Esophagus muscularis mucosa (tissue), 4 donors: ENCODE data around the gene OR52B2. TPM values are rescaled to one million over a fixed set of nuclear protein-coding genes. Genes with fewer than 3 reads are reported as not detected.
"Not testable (repeated sequence)": the region's sequence is repeated elsewhere in the genome, so short reads cannot be mapped to it uniquely, and the experiment has no call there.

Experiments
- DNase-seq: peaks from one replicate; pipeline ENCODE4 v3.0.0-alpha.2; 2017; ENCODE audit errors: extremely low spot score
- H3K27ac ChIP-seq, 4 donors: fragments of 200-600 bp; sonication (generic); replicated peaks in 1 of 4; 1 replicate in 3 of 4; 2 replicates in 1 of 4; pipeline ENCODE4 v1.5.1; 2016 to 2019; ENCODE audit warnings: mild to moderate bottlenecking in 1 of 4
- H3K27me3 ChIP-seq, 4 donors: fragments of 200-600 bp; sonication (generic); one replicate each; pipeline versions ENCODE4 v1.5.1 to v1.6.0; 2016 to 2019
- H3K36me3 ChIP-seq, 4 donors: fragments of 200-600 bp; sonication (generic); one replicate each; pipeline ENCODE4 v1.5.1; 2016 to 2019
- H3K4me1 ChIP-seq, 4 donors: fragments of 200-600 bp; sonication (generic); one replicate each; pipeline ENCODE4 v1.5.1; 2016 to 2019
- H3K4me3 ChIP-seq, 4 donors: fragments of 200-600 bp; sonication (generic); 1 replicate in 2 of 4; 2 replicates in 2 of 4; pipeline ENCODE4 v1.5.1; 2016 to 2019; ENCODE audit warnings: mild to moderate bottlenecking in 4 of 4, moderate library complexity in 1 of 4
- H3K9me3 ChIP-seq, 4 donors: fragments of 200-600 bp; sonication (generic); 1 replicate in 3 of 4; 2 replicates in 1 of 4; pipeline ENCODE4 v1.5.1; 2016 to 2019
- CTCF ChIP-seq, 3 experiments: fragments of 200-600 bp in 2 of 3; fragments of 450-650 bp in 1 of 3; sonication (generic) in 2 of 3; IDR thresholded peaks; one replicate each; pipeline ENCODE4 v1.5.1; 2017 to 2019; ENCODE audit warnings: antibody characterized with exemption in 3 of 3, mild to moderate bottlenecking in 2 of 3, moderate library complexity in 1 of 3
- EP300 ChIP-seq: sonication (generic); formaldehyde crosslinking; IDR thresholded peaks from one replicate; pipeline ENCODE4 v1.6.1; 2017; ENCODE audit warnings: antibody characterized with exemption
- POLR2A ChIP-seq: fragments of 450-650 bp; IDR thresholded peaks from one replicate; pipeline ENCODE4 v1.6.1; 2017; ENCODE audit warnings: antibody characterized with exemption, moderate library complexity, mild to moderate bottlenecking, low read depth
- POLR2AphosphoS5 ChIP-seq, 2 donors: sonication (generic); formaldehyde crosslinking; IDR thresholded peaks; one replicate each; pipeline ENCODE4 v1.6.1; 2017; ENCODE audit warnings: antibody characterized with exemption in 2 of 2
- WGBS: methylation state at CpG from one replicate; pipeline ENCODE4 v1.1.5; 2018; 5-methylcytosine and 5-hydroxymethylcytosine counted together
- intact Hi-C: fragments of 100-400 bp; cut with DNase I; formaldehyde crosslinking; loops from one replicate; pipeline ENCODE4 v1.15.1; 2023
- total RNA-seq, 4 donors: library from RNA; depleted of rRNA; stranded (reverse); fragments of >200 nt; gene quantifications; one replicate each; pipeline versions ENCODE4 v1.1.0 to v1.2.1, GENCODE V29; 2016

The OR52B2 gene
- total RNA-seq, 4 donors from 2014 or later: not detected

GRCh38 chr11:6142936-6143335, 27.2 kb downstream of the OR52B2 start:
- intact Hi-C loops: no loop called here
- TF ChIP-seq EP300 (no peak), POLR2AphosphoS5 (IDR thresholded peaks at IDR 0.05) (no peak), CTCF (IDR thresholded peaks at IDR 0.05) (no peak), POLR2A (no peak)
- DNase-seq: no peak
- Histone ChIP-seq H3K4me1 (no peaks in the 10 kb centered on the region), H3K9me3 (no peaks in the 10 kb centered on the region), H3K4me3 (no peak overlapping the region), H3K27me3 (no peaks in the 10 kb centered on the region), H3K36me3 (no peaks in the 10 kb centered on the region), H3K27ac (no peak overlapping the region)

- H3K27ac ChIP-seq, H3K36me3 ChIP-seq, DNase-seq, intact Hi-C loops, H3K4me1 ChIP-seq, H3K27me3 ChIP-seq, H3K4me3 ChIP-seq, H3K9me3 ChIP-seq: not testable (repeated sequence)
- 50% methylated on average over 2 of the region's 2 CpGs for WGBS
These were observed 34.2 kb downstream of the OR52B2 start for GRCh38 chr11:6135936-6136335.

GRCh38 chr11:6132431-6132830, 37.7 kb downstream of the OR52B2 start:
- no peaks in the 10 kb centered on the region for H3K27me3 ChIP-seq
- H3K36me3 ChIP-seq: no peaks in the 10 kb centered on the region
- WGBS: 100% methylated on average over 1 of the region's 1 CpG
- no peak for DNase-seq
- H3K4me1 ChIP-seq: no peaks in the 10 kb centered on the region
- no peak for TF ChIP-seq CTCF (IDR thresholded peaks at IDR 0.05)
- no peak for TF ChIP-seq POLR2AphosphoS5 (IDR thresholded peaks at IDR 0.05)
- TF ChIP-seq EP300: no peak
- TF ChIP-seq POLR2A: no peak
- H3K9me3 ChIP-seq: no peaks in the 10 kb centered on the region
- H3K4me3 ChIP-seq: no peak overlapping the region
- no peak overlapping the region for H3K27ac ChIP-seq
- intact Hi-C loops: no loop called here

GRCh38 chr11:6129635-6130034, 40.5 kb downstream of the OR52B2 start:
- no peaks in the 10 kb centered on the region for H3K4me1 ChIP-seq
- H3K4me3 ChIP-seq: no peak overlapping the region
- intact Hi-C loops: no loop called here
- 68% methylated on average over 1 of the region's 1 CpG for WGBS
- H3K9me3 ChIP-seq: no peaks in the 10 kb centered on the region
- H3K27me3 ChIP-seq: no peaks in the 10 kb centered on the region
- no peak overlapping the region for H3K27ac ChIP-seq
- H3K36me3 ChIP-seq: no peaks in the 10 kb centered on the region
- DNase-seq: no peak
- no peak for TF ChIP-seq CTCF (IDR thresholded peaks at IDR 0.05)
- TF ChIP-seq EP300: no peak
- TF ChIP-seq POLR2A: no peak
- no peak for TF ChIP-seq POLR2AphosphoS5 (IDR thresholded peaks at IDR 0.05)

- no peaks in the 10 kb centered on the region for H3K36me3 ChIP-seq
- DNase-seq: no peak
- H3K27me3 ChIP-seq: no peaks in the 10 kb centered on the region
- H3K9me3 ChIP-seq: no peaks in the 10 kb centered on the region
- no peaks in the 10 kb centered on the region for H3K4me1 ChIP-seq
- WGBS: 80% methylated on average over 1 of the region's 1 CpG
- intact Hi-C loops: no loop called here
- H3K4me3 ChIP-seq: no peak overlapping the region
- TF ChIP-seq POLR2AphosphoS5 (IDR thresholded peaks at IDR 0.05): no peak
- TF ChIP-seq EP300: no peak
- TF ChIP-seq POLR2A: no peak
- TF ChIP-seq CTCF (IDR thresholded peaks at IDR 0.05): no peak
- H3K27ac ChIP-seq: no peak overlapping the region
These were observed 41.1 kb downstream of the OR52B2 start for GRCh38 chr11:6129011-6129410.
